GM23248 (cell line): Measurements from ENCODE around the gene GPR35.

Experiments
- EZH2 ChIP-seq: fragments of 200-600 bp; sonication (generic); IDR thresholded peaks from 2 replicates; pipeline ENCODE4 v1.6.1; 2018; ENCODE audit warnings: antibody characterized with exemption, mild to moderate bottlenecking; ENCODE audit not compliant: insufficient read depth, poor library complexity, severe bottlenecking
- EZH2phosphoT487 ChIP-seq: fragments of 200-600 bp; sonication (generic); IDR thresholded peaks from 2 replicates; pipeline ENCODE4 v1.6.1; 2018; ENCODE audit warnings: antibody characterized with exemption, moderate library complexity, mild to moderate bottlenecking, low read depth; ENCODE audit not compliant: insufficient read depth

DNA sequence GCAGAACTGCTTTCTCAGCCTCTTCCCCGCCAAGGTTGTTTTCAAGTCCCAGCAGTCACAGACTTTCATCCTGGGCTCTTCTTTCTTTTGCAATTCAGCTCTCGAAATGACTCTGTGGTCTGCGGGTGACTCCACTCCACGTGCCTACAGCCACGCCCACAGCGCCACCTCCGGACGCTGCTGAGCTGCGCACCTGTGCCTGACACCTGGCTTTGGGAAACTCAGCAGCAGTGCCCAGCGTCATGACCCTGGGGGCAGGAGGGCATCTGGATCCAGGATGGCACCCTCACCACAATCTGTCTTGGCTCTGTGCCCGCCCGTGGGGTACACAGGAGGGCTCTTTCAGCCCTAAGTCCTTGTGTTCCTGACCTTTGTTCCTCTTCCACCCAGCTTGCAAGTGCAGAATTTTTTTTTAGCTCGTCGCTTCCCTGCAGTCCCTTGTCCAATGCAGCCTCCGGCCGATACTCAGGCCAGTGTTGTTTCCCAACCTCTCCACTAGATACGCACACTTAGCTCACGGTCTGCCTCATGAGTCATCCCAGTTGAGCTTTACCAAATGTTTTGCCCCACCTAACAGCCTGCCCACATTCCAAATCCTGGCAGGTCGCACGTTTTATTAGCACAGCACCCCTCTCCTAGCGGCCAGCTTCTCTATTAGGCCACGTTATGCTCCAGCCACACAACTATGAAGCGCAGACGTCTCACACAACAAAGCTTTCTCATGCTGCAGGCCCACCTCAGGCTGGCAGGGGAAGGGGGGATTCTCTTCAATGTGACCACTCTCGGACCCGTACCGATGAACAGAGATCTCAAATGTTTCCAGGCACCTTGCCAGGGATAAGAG is 45.3 kb upstream of the GPR35 start:
- no peak for TF ChIP-seq EZH2
- no peak for TF ChIP-seq EZH2phosphoT487
